ENCODE data around the gene APBB2.
"Not testable (repeated sequence)": the region's sequence is repeated elsewhere in the genome, so short reads cannot be mapped to it uniquely, and the experiment has no call there.

Gene APBB2

DNA sequence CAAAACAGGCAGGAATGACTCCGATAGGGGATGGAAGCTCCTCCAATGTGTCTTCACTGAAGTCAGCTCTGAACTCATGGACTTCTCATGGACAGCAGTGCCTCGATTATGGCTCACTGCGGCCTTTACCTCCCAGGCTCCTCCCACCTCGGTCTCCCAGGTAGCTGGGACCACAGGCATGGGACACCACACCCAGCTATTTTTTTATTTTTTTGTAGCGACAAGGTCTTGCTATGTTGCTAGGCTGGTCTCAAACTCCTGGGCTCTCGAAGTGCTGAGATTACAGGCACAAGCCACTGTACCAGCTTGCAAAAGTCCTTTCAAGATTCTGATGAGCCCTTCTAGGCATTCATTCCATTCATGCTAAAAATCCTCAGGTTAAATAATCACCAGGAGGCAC lies 283.1 kb downstream of the APBB2 start:
- no peak overlapping the region for H3K9ac ChIP-seq (ENCODE audit: insufficient read length)
- H3K4me3 ChIP-seq, result no peak overlapping the region
- TF ChIP-seq POLR2AphosphoS5 (IDR thresholded peaks at IDR 0.05; ENCODE audit: borderline replicate concordance, low read depth, low read length) (no peak), FOXP2 (optimal IDR thresholded peaks at IDR 0.05; ENCODE audit: control extremely low read depth, extremely low read length, insufficient read depth) (no peak), EZH2 (IDR thresholded peaks at IDR 0.05) (no peak)
- no peak overlapping the region for H3K27ac ChIP-seq
- no peak for DNase-seq (ENCODE audit: low read depth, low spot score)
- H3K9me3 ChIP-seq (ENCODE audit: low read depth, low read length), result no peaks in the 10 kb centered on the region
- H3K36me3 ChIP-seq (ENCODE audit: insufficient read depth, low read length), result no peaks in the 10 kb centered on the region

GRCh38 chr4:40927074-40927473 lies 287.3 kb downstream of the APBB2 start:
- no peaks in the 10 kb centered on the region for H3K36me3 ChIP-seq (ENCODE audit: insufficient read depth, low read length)
- no peaks in the 10 kb centered on the region for H3K9me3 ChIP-seq (ENCODE audit: low read depth, low read length)
- H3K27ac ChIP-seq, result no peak overlapping the region
- no peak for TF ChIP-seq EZH2 (IDR thresholded peaks at IDR 0.05)
- no peak for TF ChIP-seq POLR2AphosphoS5 (IDR thresholded peaks at IDR 0.05; ENCODE audit: borderline replicate concordance, low read depth, low read length)
- TF ChIP-seq FOXP2 (optimal IDR thresholded peaks at IDR 0.05; ENCODE audit: control extremely low read depth, extremely low read length, insufficient read depth), result no peak
- no peak overlapping the region for H3K4me3 ChIP-seq
- DNase-seq (ENCODE audit: low read depth, low spot score), result no peak
- no peak overlapping the region for H3K9ac ChIP-seq (ENCODE audit: insufficient read length)

- no peak for TF ChIP-seq FOXP2 (optimal IDR thresholded peaks at IDR 0.05; ENCODE audit: control extremely low read depth, extremely low read length, insufficient read depth)
- TF ChIP-seq POLR2AphosphoS5 (IDR thresholded peaks at IDR 0.05; ENCODE audit: borderline replicate concordance, low read depth, low read length), result no peak
- TF ChIP-seq EZH2 (IDR thresholded peaks at IDR 0.05), result no peak
- Histone ChIP-seq H3K4me3 (no peak overlapping the region), H3K9me3 (ENCODE audit: low read depth, low read length) (no peaks in the 10 kb centered on the region), H3K36me3 (ENCODE audit: insufficient read depth, low read length) (no peaks in the 10 kb centered on the region), H3K9ac (ENCODE audit: insufficient read length) (no peak overlapping the region), H3K27ac (no peak overlapping the region)
- DNase-seq (ENCODE audit: low read depth, low spot score), result no peak
Measured at GRCh38 chr4:40924793-40925117, 289.6 kb downstream of the APBB2 start.

GRCh38 chr4:40924096-40924792 lies 290.1 kb downstream of the APBB2 start:
- Histone ChIP-seq H3K4me3 (no peak overlapping the region), H3K27ac (no peak overlapping the region), H3K36me3 (ENCODE audit: insufficient read depth, low read length) (no peaks in the 10 kb centered on the region), H3K9ac (ENCODE audit: insufficient read length) (no peak overlapping the region), H3K9me3 (ENCODE audit: low read depth, low read length) (no peaks in the 10 kb centered on the region)
- no peak for DNase-seq (ENCODE audit: low read depth, low spot score)
- TF ChIP-seq POLR2AphosphoS5 (IDR thresholded peaks at IDR 0.05; ENCODE audit: borderline replicate concordance, low read depth, low read length) (no peak), EZH2 (IDR thresholded peaks at IDR 0.05) (no peak), FOXP2 (optimal IDR thresholded peaks at IDR 0.05; ENCODE audit: control extremely low read depth, extremely low read length, insufficient read depth) (no peak)

GRCh38 chr4:40923316-40924095 lies 290.8 kb downstream of the APBB2 start:
- Histone ChIP-seq H3K27ac (no peak overlapping the region), H3K9me3 (ENCODE audit: low read depth, low read length) (no peaks in the 10 kb centered on the region), H3K4me3 (no peak overlapping the region), H3K9ac (ENCODE audit: insufficient read length) (no peak overlapping the region), H3K36me3 (ENCODE audit: insufficient read depth, low read length) (no peaks in the 10 kb centered on the region)
- DNase-seq (ENCODE audit: low read depth, low spot score), result no peak
- TF ChIP-seq FOXP2 (optimal IDR thresholded peaks at IDR 0.05; ENCODE audit: control extremely low read depth, extremely low read length, insufficient read depth), result no peak
- TF ChIP-seq POLR2AphosphoS5 (IDR thresholded peaks at IDR 0.05; ENCODE audit: borderline replicate concordance, low read depth, low read length), result no peak
- no peak for TF ChIP-seq EZH2 (IDR thresholded peaks at IDR 0.05)

DNA sequence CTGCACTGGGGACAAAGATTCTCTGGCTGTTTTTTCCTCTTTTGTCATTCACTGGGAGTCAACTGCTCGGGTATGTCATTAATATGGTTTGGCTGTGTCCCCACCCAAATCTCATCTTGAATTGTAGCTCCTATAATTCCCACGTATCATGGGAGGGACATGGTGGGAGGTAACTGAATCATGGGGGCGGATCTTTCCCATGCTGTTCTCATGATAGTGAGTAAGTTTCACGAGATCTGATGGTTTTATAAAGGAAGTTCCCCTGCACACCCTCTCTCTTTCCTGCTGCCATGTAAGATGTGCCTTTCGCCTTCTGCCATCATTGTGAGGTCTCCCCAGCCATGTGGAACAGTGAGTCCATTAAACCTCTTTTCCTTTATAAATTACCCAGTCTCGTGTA lies 294.4 kb downstream of the APBB2 start:
- H3K27ac ChIP-seq; H3K36me3 ChIP-seq (ENCODE audit: insufficient read depth, low read length); DNase-seq (ENCODE audit: low read depth, low spot score); H3K9me3 ChIP-seq (ENCODE audit: low read depth, low read length); H3K9ac ChIP-seq (ENCODE audit: insufficient read length); H3K4me3 ChIP-seq: not testable (repeated sequence)

DNA sequence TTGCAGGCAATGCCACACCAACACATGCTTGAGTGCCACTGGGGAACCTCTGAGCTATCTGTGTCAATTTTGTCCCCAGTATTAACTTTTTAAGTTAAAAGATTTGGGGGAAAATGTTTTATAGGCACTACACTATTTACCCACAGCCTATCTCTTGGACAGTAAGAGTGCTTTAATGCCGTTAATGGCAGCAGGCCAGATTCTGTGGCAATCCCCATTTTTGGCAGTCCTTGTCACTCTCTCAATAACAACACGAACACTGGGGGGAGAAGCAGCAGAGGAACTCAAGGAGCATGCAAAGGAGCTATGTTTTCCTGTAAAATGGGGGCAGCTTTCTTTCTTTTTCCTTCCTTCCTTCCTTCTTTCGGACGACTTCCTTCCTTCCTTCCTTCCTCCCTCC lies 296.0 kb downstream of the APBB2 start:
- peak overlapping the region; percentile 92 for H3K27ac ChIP-seq
- peak overlapping the region; percentile 15 for H3K4me3 ChIP-seq
- H3K36me3 ChIP-seq (ENCODE audit: insufficient read depth, low read length), result no peaks in the 10 kb centered on the region
- no peak for DNase-seq (ENCODE audit: low read depth, low spot score)
- no peaks in the 10 kb centered on the region for H3K9me3 ChIP-seq (ENCODE audit: low read depth, low read length)
- TF ChIP-seq EZH2 (IDR thresholded peaks at IDR 0.05), result no peak
- no peak; the same call in 1 of the 2 replicates for TF ChIP-seq POLR2AphosphoS5 (IDR thresholded peaks at IDR 0.05; ENCODE audit: borderline replicate concordance, low read depth, low read length)
- no peak for TF ChIP-seq FOXP2 (optimal IDR thresholded peaks at IDR 0.05; ENCODE audit: control extremely low read depth, extremely low read length, insufficient read depth)
- peak overlapping the region; percentile 23 for H3K9ac ChIP-seq (ENCODE audit: insufficient read length)

DNA sequence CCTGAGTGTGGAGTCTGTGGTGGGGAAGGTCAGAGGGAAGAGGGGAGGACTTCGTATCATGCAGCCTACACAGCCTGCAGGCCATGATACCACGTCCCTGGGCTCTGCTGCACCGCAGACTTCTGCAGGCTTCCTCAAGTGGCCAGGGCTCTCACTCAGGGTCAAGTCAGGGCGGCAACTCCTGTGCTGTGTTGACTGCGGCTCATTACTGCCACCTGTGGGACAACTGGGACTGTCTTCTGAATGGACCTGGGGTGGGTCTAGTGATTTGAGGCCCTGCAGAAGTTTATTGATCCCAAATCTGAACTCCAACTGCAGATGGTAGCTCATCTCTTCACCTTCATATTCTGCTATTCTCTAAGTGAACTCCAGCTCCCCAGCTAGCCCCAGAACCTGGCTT lies 297.5 kb downstream of the APBB2 start:
- no peak overlapping the region for H3K9ac ChIP-seq (ENCODE audit: insufficient read length)
- H3K4me3 ChIP-seq, result no peak overlapping the region
- H3K27ac ChIP-seq, result no peak overlapping the region
- H3K36me3 ChIP-seq (ENCODE audit: insufficient read depth, low read length), result no peaks in the 10 kb centered on the region
- no peak for DNase-seq (ENCODE audit: low read depth, low spot score)
- H3K9me3 ChIP-seq (ENCODE audit: low read depth, low read length), result no peaks in the 10 kb centered on the region
- no peak for TF ChIP-seq EZH2 (IDR thresholded peaks at IDR 0.05)
- TF ChIP-seq FOXP2 (optimal IDR thresholded peaks at IDR 0.05; ENCODE audit: control extremely low read depth, extremely low read length, insufficient read depth), result no peak
- TF ChIP-seq POLR2AphosphoS5 (IDR thresholded peaks at IDR 0.05; ENCODE audit: borderline replicate concordance, low read depth, low read length), result no peak
